Bone marrow (tissue), 2 donors: ENCODE data around the gene TERF2IP.

Experiments
- DNase-seq, 2 donors: peaks; one replicate each; lab custom pipeline; 2025; lab: John Stamatoyannopoulos, UW

TERF2IP gene

GRCh38 chr16:75647492-75648264 is at the start of gene TERF2IP, which contains the start of gene KARS1:
TERF2IP (plus strand) TSS chr16:75647773; CDS start chr16:75647883, 110 bp downstream.
KARS1 (minus strand) TSS chr16:75647665; CDS start chr16:75647639, 26 bp downstream.
- peak; percentile 72 to 91 for DNase-seq

- DNase-seq = no peak
Measured at GRCh38 chr16:75599452-75600277, 47.9 kb upstream of the TERF2IP start.

GRCh38 chr16:75603241-75603640 is 44.3 kb upstream of the TERF2IP start:
- no peak for DNase-seq

- DNase-seq = no peak
Measured at GRCh38 chr16:75606507-75606906, 41.1 kb upstream of the TERF2IP start.

GRCh38 chr16:75614066-75614897 is 33.3 kb upstream of the TERF2IP start:
- no peak for DNase-seq

- DNase-seq = no peak
Measured at GRCh38 chr16:75615619-75616018, 32.0 kb upstream of the TERF2IP start.

- no peak for DNase-seq
Measured at GRCh38 chr16:75616521-75617010, 31.0 kb upstream of the TERF2IP start.

GRCh38 chr16:75617121-75617520 is 30.5 kb upstream of the TERF2IP start:
- DNase-seq = no peak

- no peak for DNase-seq
Measured at GRCh38 chr16:75618780-75619179, 28.8 kb upstream of the TERF2IP start.

GRCh38 chr16:75620326-75621169 is 27.0 kb upstream of the TERF2IP start:
- no peak for DNase-seq

- no peak for DNase-seq
Measured at GRCh38 chr16:75621170-75621477, 26.4 kb upstream of the TERF2IP start.

GRCh38 chr16:75622761-75623605 is 24.6 kb upstream of the TERF2IP start, which contains the start of gene ADAT1:
ADAT1 (minus strand) TSS chr16:75623281; CDS start chr16:75620799, 2,482 bp downstream.
- DNase-seq = peak; percentile 84 to 91

- no peak for DNase-seq
Measured at GRCh38 chr16:75624921-75625334, 22.6 kb upstream of the TERF2IP start.

- no peak for DNase-seq
Measured at GRCh38 chr16:75626806-75627205, 20.8 kb upstream of the TERF2IP start.

- peak in 1 of 2 donors; percentile 62 for DNase-seq
Measured at GRCh38 chr16:75627851-75628250, 19.7 kb upstream of the TERF2IP start.

- no peak for DNase-seq
Measured at GRCh38 chr16:75628351-75628750, 19.2 kb upstream of the TERF2IP start.

GRCh38 chr16:75629132-75629531 is 18.4 kb upstream of the TERF2IP start:
- DNase-seq = no peak

GRCh38 chr16:75630052-75630451 is 17.5 kb upstream of the TERF2IP start:
- no peak for DNase-seq

GRCh38 chr16:75632857-75633256 is 14.7 kb upstream of the TERF2IP start:
- DNase-seq = no peak

- DNase-seq = no peak
Measured at GRCh38 chr16:75635036-75635435, 12.5 kb upstream of the TERF2IP start.
